ENCODE measurements around the gene MYH9. TPM values are rescaled to one million over a fixed set of nuclear protein-coding genes. Genes with fewer than 3 reads are reported as not detected.

The MYH9 gene
- total RNA-seq, 1 donor from 2014 or later, result 277 TPM

DNA sequence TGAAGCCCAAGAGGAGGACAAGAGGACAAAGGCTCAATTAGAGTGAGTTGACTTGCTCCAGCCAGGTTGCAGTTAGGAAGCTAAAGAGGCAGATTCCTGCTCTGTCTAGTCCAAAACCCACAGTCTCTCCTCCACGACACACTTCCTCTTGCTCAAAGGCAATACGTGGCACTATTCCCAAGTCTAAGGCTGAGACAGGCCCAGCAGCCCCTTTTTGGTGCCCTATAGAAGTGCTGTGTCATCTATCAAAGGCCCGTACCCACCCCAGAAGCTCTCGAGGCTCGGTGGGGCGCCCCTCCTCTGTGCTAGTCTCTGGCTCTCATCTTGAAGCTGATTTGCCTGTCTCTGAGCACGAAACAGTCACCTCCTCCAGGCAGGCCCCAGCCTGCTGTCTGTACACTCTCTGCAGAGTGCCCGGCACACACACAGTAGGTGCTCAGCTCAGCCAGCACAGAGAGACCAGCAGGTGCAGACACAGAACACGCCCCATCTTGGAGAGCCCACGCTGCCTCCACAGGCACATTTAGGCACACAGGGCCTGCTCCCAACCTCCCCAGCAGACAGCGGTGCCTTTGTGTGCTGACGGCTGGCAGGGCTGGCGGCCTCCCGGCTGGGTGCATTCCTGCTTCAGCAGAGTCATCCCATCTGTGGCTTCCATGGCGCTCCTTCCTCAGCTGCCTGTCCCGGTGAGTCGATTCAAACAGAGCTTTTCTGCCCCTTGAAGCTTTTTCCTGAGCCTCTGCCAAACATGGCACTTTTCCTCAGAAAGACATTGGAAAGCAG is 52.8 kb downstream of the MYH9 start:
- H3K4me1 Mint-ChIP-seq (ENCODE audit: unreplicated experiment), result peaks cover 66% of the 10 kb centered on the region
- peaks cover 36% of the 10 kb centered on the region for H3K36me3 Mint-ChIP-seq
- no peak for DNase-seq (ENCODE audit: extremely low spot score, unreplicated experiment)
- no peak overlapping the region for H3K4me3 Mint-ChIP-seq
- H3K27me3 Mint-ChIP-seq, result no peaks in the 10 kb centered on the region
- no peaks in the 10 kb centered on the region for H3K9me3 Mint-ChIP-seq
- TF ChIP-seq, protein P1, sequence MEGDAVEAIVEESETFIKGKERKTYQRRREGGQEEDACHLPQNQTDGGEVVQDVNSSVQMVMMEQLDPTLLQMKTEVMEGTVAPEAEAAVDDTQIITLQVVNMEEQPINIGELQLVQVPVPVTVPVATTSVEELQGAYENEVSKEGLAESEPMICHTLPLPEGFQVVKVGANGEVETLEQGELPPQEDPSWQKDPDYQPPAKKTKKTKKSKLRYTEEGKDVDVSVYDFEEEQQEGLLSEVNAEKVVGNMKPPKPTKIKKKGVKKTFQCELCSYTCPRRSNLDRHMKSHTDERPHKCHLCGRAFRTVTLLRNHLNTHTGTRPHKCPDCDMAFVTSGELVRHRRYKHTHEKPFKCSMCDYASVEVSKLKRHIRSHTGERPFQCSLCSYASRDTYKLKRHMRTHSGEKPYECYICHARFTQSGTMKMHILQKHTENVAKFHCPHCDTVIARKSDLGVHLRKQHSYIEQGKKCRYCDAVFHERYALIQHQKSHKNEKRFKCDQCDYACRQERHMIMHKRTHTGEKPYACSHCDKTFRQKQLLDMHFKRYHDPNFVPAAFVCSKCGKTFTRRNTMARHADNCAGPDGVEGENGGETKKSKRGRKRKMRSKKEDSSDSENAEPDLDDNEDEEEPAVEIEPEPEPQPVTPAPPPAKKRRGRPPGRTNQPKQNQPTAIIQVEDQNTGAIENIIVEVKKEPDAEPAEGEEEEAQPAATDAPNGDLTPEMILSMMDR (conservative IDR thresholded peaks at IDR 0.05), result no peak
- H3K27ac Mint-ChIP-seq, result peak overlapping the region; percentile 100

DNA sequence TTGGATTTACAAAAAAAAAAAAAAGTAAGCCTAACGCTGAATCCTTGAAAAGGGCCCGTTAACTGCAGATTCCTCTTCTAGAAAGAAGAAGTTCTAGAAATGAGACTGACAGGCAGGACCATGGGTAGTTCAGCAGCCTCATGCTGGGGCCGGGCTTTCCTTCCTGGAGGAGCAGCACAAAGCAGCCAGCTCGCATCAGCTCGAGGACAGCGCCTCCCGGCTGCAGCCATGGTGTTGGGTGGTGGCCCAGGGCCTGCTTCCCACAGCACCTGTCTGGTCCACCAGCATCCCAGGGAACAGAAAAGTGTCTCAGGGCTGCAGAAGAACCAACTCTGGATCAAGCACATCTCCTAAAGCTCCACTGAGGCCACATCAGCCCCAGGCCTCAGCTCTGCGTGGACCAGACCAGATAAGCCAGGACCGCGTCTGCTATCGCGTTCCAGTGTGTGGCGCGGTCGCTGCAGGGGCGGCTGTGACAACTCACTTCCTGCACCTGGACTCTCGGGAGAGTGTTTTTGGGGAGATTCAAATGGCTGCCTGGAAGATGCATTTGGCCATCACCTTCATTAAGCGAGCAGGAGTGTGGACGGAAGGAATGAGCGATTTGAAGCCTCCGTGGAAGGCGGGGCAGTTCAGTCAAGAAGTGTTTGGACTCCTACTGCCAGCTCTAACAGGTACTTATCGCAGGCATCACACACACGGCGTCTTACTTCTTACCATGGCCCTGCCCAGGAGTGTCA is 53.5 kb downstream of the MYH9 start:
- TF ChIP-seq, protein P1 (conservative IDR thresholded peaks at IDR 0.05), result no peak
- Mint-ChIP-seq H3K27me3 (no peaks in the 10 kb centered on the region), H3K4me3 (no peak overlapping the region), H3K27ac (peak overlapping the region; percentile 100), H3K36me3 (peaks cover 37% of the 10 kb centered on the region), H3K9me3 (no peaks in the 10 kb centered on the region), H3K4me1 (ENCODE audit: unreplicated experiment) (peaks cover 74% of the 10 kb centered on the region)
- no peak for DNase-seq (ENCODE audit: extremely low spot score, unreplicated experiment)

DNA sequence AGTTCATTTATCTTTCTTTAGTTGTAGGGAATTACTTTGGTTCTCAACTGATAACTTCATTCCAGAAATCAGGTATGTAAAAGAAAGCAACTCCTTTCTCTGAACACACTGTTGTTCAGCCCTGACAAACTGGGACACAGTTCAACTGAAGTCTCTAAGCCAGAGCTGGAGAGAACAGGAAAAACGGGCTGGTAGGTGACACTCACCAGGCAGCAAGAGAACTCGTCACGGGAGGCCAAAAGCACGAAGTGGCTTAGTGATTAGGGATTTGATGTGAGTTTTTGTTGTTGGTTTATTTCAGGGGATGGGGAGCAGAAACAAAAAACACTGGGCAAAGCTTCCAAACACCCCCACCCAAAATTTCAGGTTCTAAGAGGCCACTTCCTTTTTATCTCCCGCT is 54.1 kb downstream of the MYH9 start:
- H3K4me3 Mint-ChIP-seq, result peak overlapping the region; percentile 86
- H3K27ac Mint-ChIP-seq, result peak overlapping the region; percentile 100
- no peaks in the 10 kb centered on the region for H3K9me3 Mint-ChIP-seq
- DNase-seq (ENCODE audit: extremely low spot score, unreplicated experiment), result no peak
- no peaks in the 10 kb centered on the region for H3K27me3 Mint-ChIP-seq
- TF ChIP-seq, protein P1 (conservative IDR thresholded peaks at IDR 0.05), result no peak
- peaks cover 37% of the 10 kb centered on the region for H3K36me3 Mint-ChIP-seq
- H3K4me1 Mint-ChIP-seq (ENCODE audit: unreplicated experiment), result peaks cover 80% of the 10 kb centered on the region

DNA sequence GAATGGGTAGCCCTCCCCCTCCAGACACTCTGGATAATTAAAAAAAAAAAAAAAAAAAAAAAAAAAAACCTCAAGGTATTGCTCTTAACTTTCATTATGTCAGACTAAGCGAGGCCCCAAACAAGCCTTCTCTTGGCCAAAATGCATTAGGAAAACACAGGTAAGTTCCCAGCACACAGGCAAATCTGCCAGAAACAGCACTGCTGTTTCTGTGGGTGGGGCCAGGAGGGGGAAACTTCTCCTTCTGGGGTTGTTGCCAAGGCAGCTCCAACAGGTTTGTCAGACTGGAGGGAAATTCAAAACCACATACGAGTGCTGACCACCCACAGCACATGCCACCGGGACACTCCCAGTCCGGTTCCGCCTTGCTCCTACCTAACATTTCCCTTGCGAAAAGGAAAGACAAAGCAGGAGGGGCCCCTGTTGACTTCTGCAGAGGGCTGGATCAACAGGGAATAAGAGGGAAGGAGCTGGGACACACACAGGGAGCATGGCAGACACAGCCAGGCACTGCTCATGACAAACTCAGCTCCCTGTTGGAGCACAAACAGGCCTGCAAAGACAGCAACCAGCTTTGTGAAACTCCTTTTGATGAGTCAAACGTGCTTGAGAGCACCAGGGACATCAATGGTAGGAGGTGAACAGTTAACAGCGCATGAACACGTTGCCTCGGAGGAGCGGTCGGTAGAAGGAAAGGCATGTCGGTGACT is 55.0 kb downstream of the MYH9 start:
- H3K27me3 Mint-ChIP-seq, result no peaks in the 10 kb centered on the region
- peaks cover 37% of the 10 kb centered on the region for H3K36me3 Mint-ChIP-seq
- DNase-seq (ENCODE audit: extremely low spot score, unreplicated experiment), result no peak
- peak overlapping the region; percentile 100 for H3K27ac Mint-ChIP-seq
- H3K4me1 Mint-ChIP-seq (ENCODE audit: unreplicated experiment), result peaks cover 88% of the 10 kb centered on the region
- peak overlapping the region; percentile 86 for H3K4me3 Mint-ChIP-seq
- H3K9me3 Mint-ChIP-seq, result no peaks in the 10 kb centered on the region
- TF ChIP-seq, protein P1 (conservative IDR thresholded peaks at IDR 0.05), result no peak

DNA sequence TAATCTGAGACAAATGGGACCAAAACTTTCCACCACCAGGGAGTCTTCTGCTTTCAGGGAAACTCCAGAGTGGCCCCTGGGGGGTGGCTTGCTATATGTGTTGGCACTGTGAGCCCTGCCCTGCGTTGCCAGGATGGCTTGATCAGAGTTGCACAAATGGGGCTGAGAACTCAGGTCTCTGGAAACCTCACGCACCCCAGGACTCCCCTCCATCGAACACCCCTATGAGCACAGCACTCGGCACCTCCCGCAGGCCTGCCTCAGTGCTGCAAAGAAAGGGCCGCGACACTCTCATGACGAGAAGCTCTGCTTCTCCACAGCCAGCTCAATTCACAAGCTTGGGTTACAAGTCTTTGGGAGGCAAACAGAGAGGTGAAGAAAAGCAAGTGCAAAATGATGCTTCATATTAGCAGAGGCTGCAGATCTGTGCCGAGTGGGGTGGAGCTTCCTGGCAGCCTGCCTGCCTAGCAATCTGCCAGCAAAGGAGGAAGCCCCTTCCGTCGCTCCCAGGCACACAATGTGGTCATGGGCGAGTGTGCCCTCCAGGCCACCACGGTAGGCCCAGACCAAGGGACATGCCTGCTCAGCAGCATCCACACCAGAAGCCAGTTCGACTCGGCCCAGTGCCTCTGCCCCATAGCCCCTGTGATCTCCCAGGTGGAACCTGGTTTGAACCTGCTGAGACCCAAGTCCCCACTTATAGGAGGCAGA is 55.7 kb downstream of the MYH9 start:
- no peak for DNase-seq (ENCODE audit: extremely low spot score, unreplicated experiment)
- peaks cover 35% of the 10 kb centered on the region for H3K36me3 Mint-ChIP-seq
- TF ChIP-seq, protein P1 (conservative IDR thresholded peaks at IDR 0.05), result no peak

More for the DNA sequence above, 55.7 kb downstream of the MYH9 start:
- Mint-ChIP-seq H3K4me1 (ENCODE audit: unreplicated experiment) (peaks cover 89% of the 10 kb centered on the region), H3K4me3 (peak overlapping the region; percentile 76), H3K9me3 (no peaks in the 10 kb centered on the region), H3K27ac (peak overlapping the region; percentile 100), H3K27me3 (no peaks in the 10 kb centered on the region)

Data from type B pancreatic cell (in vitro differentiated cells).